Measurements from ENCODE around the gene MTAP. TPM values are rescaled to one million over a fixed set of nuclear protein-coding genes. Genes with fewer than 3 reads are reported as not detected.

The MTAP gene
- total RNA-seq, 4 donors from 2014 or later = 4.5 to 15.1 (median 13.6) TPM

DNA sequence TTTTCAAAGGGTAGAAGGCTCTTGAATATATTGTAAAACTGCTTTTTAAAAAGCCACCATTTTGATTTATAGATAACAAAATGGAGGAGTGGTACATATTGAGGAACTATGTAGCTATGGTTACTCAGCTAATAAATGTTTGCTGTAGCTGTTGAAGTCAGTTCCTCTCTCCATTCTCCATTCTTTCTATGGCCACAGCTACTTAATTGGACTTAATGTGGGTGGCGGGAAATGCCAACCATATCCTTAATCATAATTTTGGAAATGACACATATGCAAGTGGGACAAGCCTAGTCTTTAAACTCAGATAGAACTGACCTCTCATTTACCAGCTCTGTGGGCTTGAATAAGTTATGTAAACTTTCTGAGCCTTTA, 181.1 kb downstream of the MTAP start:
- intact Hi-C loops (cut with DNase I; ENCODE audit: low total_unique reads) = no loop called here
- H3K27me3 ChIP-seq = peaks cover 95% of the 10 kb centered on the region
- 81 to 100% methylated on average over 1 of the region's 1 CpG for WGBS, 2 donors (ENCODE audit: low coverage in 1 of 2)

DNA sequence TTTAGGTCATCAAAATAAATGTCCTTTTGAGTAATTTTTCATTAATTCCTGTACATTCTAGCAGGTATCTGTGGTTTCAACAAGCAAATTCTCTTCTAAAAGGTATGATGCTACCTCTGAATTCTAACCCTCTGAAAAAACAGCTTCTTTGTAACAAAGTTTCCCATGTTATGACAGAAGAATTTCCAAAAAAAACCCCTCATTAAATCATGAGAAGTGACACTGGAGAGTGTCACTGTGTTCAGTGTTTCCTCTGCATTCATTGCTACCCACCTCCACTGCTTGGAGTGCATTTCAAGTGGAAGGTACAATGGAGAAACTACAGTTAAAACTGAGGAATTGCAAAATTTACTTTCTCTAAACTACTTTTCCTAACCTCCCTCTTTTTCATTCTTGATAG, 181.7 kb downstream of the MTAP start:
- Histone ChIP-seq H3K27ac (no peak overlapping the region), H3K4me3 (no peak overlapping the region), H3K4me1 (no peaks in the 10 kb centered on the region), H3K36me3 (no peaks in the 10 kb centered on the region), H3K9me3 (no peaks in the 10 kb centered on the region), H3K27me3 (peaks cover 95% of the 10 kb centered on the region)
- intact Hi-C loops (cut with DNase I; ENCODE audit: low total_unique reads) (no loop called here), in situ Hi-C loops (cut with MboI; ENCODE audit: low pct_ligation_motif_present in 1 of 4, low pct_unique_long_range_greater_than_20kb in 1 of 4, low sequenced_read_pairs in 3 of 4) (loop anchor here in 2 of 4 donors (25.0 kb wide), 1 partner anchor 253 kb away; no protein-coding TSS in a partner anchor)
- no peak for DNase-seq
- TF ChIP-seq, protein P1, sequence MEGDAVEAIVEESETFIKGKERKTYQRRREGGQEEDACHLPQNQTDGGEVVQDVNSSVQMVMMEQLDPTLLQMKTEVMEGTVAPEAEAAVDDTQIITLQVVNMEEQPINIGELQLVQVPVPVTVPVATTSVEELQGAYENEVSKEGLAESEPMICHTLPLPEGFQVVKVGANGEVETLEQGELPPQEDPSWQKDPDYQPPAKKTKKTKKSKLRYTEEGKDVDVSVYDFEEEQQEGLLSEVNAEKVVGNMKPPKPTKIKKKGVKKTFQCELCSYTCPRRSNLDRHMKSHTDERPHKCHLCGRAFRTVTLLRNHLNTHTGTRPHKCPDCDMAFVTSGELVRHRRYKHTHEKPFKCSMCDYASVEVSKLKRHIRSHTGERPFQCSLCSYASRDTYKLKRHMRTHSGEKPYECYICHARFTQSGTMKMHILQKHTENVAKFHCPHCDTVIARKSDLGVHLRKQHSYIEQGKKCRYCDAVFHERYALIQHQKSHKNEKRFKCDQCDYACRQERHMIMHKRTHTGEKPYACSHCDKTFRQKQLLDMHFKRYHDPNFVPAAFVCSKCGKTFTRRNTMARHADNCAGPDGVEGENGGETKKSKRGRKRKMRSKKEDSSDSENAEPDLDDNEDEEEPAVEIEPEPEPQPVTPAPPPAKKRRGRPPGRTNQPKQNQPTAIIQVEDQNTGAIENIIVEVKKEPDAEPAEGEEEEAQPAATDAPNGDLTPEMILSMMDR (IDR thresholded peaks at IDR 0.05) = no peak
- TF ChIP-seq EP300 (IDR thresholded peaks at IDR 0.05; ENCODE audit: low read depth) (no peak), POLR2AphosphoS5 (IDR thresholded peaks at IDR 0.05) (no peak), POLR2A (IDR thresholded peaks at IDR 0.05) (no peak)

More for the DNA sequence above, 181.1 kb downstream of the MTAP start:
- TF ChIP-seq, protein P1 (IDR thresholded peaks at IDR 0.05) = no peak
- TF ChIP-seq POLR2A (IDR thresholded peaks at IDR 0.05) (no peak), EP300 (IDR thresholded peaks at IDR 0.05; ENCODE audit: low read depth) (no peak), POLR2AphosphoS5 (IDR thresholded peaks at IDR 0.05) (no peak)
- H3K4me3 ChIP-seq = no peak overlapping the region
- no peak for DNase-seq
- no peaks in the 10 kb centered on the region for H3K4me1 ChIP-seq
- H3K9me3 ChIP-seq = no peaks in the 10 kb centered on the region
- in situ Hi-C loops (cut with MboI; ENCODE audit: low pct_ligation_motif_present in 1 of 4, low pct_unique_long_range_greater_than_20kb in 1 of 4, low sequenced_read_pairs in 3 of 4) = loop anchor here in 2 of 4 donors (25.0 kb wide), 1 partner anchor 254 kb away; no protein-coding TSS in a partner anchor
- H3K36me3 ChIP-seq = no peaks in the 10 kb centered on the region
- no peak overlapping the region for H3K27ac ChIP-seq

DNA sequence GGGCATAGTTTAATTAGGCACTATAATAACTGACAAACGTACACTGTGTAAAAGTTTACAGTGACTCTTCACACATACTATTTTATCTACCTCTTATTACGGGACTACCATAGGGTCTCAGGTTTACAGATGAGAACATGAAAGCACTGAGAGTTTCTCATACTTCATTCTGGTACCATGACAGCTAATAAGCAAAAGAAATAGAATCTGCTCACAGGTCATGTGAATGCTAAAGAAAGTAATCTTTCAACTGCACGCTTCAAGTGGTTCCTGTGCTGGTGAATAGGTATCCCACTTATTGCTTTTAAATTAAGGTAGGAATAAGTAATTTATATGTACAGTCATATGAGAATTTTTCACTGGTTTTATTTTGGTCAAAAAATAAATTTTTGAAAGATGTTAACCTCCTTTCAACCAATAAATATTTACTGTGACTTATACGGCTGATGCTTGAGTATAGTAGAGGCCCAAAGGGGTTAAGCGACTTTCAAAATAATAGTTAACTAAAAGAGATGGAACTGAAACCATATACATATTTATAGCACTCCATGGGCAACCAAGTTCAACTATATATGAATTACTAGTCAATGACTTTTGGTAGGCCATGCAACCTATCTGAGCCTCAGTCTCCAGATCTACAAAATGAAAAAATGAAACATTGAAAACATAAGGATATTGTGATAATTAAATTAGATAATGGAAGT, 183.7 kb downstream of the MTAP start:
- H3K36me3 ChIP-seq = no peaks in the 10 kb centered on the region
- peaks cover 98% of the 10 kb centered on the region for H3K27me3 ChIP-seq
- H3K4me3 ChIP-seq = no peak overlapping the region
- intact Hi-C loops (cut with DNase I; ENCODE audit: low total_unique reads) = no loop called here
- H3K9me3 ChIP-seq = no peaks in the 10 kb centered on the region
- no peaks in the 10 kb centered on the region for H3K4me1 ChIP-seq
- no peak for DNase-seq
- WGBS, 2 donors (ENCODE audit: low coverage in 1 of 2) = 65 to 68% methylated on average over 5 of the region's 5 CpGs
- in situ Hi-C loops (cut with MboI; ENCODE audit: low pct_ligation_motif_present in 1 of 4, low pct_unique_long_range_greater_than_20kb in 1 of 4, low sequenced_read_pairs in 3 of 4) = loop anchor here in 2 of 4 donors (25.0 kb wide), 1 partner anchor 251 kb away; no protein-coding TSS in a partner anchor
- no peak for TF ChIP-seq POLR2A (IDR thresholded peaks at IDR 0.05)
- no peak for TF ChIP-seq POLR2AphosphoS5 (IDR thresholded peaks at IDR 0.05)
- TF ChIP-seq, protein P1 (IDR thresholded peaks at IDR 0.05) = no peak
- TF ChIP-seq EP300 (IDR thresholded peaks at IDR 0.05; ENCODE audit: low read depth) = no peak
- no peak overlapping the region for H3K27ac ChIP-seq

Other genes with a start within 250 kb of the MTAP start
- 1 to 10 TPM in 2 of 4 donors, not detected in 2; 2.2 to 8.6 TPM for gene CDKN2A, start 191.8 kb downstream of the MTAP start, total RNA-seq
- gene CDKN2B-AS1, start 192.2 kb downstream of the MTAP start, total RNA-seq = 100 to 1,000 TPM in 1 of 4 donors, 10 to 100 TPM in 2, under 1 TPM in 1; 1.00 to 152 (median 46.0) TPM
- gene CDKN2B, start 206.7 kb downstream of the MTAP start, total RNA-seq = 100 to 1,000 TPM in 3 of 4 donors, 10 to 100 TPM in 1; 36.8 to 430 (median 265) TPM

All from transverse colon (tissue), 4 donors.